NB4 (cell line): ENCODE results near the gene OGFRL1.

Experiments
- CTCF ChIP-seq: IDR thresholded peaks from one replicate; pipeline ENCODE4 v1.5.1; 2012; ENCODE audit warnings: low read depth, low read length
- MYC ChIP-seq: IDR thresholded peaks from 2 replicates; pipeline ENCODE4 v1.6.1; 2011; ENCODE audit warnings: low read depth, low read length
- POLR2A ChIP-seq: IDR thresholded peaks from 2 replicates; pipeline ENCODE4 v1.6.1; 2011; ENCODE audit warnings: mild to moderate bottlenecking; ENCODE audit not compliant: insufficient read length; ENCODE audit errors: extremely low read depth

GRCh38 chr6:71309656-71310055 lies 21.0 kb downstream of the OGFRL1 start:
- TF ChIP-seq CTCF: no peak
- no peak for TF ChIP-seq POLR2A
- TF ChIP-seq MYC: no peak
